NCI-H82 treated with DMSO at 0.1 percent for 48 hours (cell line): ENCODE results near the gene CENPO.
"Not testable (repeated sequence)": the region's sequence is repeated elsewhere in the genome, so short reads cannot be mapped to it uniquely, and the experiment has no call there.

Experiments
- DNase-seq: peaks from one replicate; lab custom pipeline; 2025; ENCODE audit not compliant: unreplicated experiment; lab: John Stamatoyannopoulos, UW

The CENPO gene

DNA sequence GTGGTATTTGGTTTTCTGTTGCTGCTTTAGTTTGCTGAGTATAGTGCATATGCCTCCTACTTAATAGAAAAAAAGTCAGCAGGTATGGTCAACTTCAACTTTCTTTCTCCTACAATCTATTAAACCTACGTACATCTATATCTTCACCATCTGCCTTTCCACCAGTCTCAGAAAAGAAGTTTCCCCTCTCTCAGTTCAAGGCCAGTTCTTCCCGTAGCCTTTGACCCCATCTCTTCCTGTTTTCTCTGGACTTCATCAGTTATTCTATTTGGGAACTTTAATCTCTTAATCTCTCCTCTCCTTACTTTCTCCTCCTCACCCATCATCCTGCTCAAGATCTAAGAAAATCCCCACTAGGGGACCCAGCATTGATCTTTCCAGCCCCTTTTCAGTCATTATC is 5.7 kb upstream of the CENPO start:
- no peak for DNase-seq

DNA sequence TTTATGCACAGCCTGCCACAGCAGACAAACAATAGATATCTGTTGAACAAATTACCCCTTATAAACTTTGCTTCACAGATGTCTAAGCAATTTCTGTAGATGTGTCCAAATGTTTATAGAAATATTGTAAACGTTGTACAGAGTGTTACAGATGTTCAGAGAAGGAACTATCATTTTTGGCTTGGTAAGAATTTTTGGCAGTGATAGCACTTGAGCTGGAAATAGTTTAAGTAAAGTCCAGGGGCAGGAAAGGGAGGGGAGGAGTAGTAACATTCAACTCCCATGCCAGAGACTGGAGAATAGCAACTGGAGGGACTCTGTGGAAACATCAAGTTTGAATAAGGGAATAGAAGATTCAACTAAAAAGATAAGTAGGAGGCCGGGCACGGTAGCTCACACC is 4.4 kb upstream of the CENPO start:
- DNase-seq: no peak

DNA sequence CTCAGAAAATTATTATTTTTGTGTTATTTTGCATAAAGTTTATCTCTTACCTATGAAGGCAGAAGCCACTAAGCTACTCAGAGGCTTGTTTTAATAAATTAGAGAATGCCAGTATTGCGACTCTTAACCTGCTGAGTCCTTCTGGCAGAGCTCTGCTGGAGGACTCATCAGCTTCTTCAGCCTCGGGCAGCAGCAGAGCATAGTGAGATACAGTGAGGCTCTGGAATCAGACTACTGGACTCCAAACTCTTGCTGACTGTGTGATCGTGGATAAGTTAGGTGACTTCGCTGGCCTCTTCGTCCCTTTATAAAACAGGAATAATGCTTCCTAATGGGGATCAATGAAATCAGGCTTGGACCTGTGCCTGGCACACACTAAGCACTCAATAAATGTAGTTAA is 1.8 kb upstream of the CENPO start:
- no peak for DNase-seq

DNA sequence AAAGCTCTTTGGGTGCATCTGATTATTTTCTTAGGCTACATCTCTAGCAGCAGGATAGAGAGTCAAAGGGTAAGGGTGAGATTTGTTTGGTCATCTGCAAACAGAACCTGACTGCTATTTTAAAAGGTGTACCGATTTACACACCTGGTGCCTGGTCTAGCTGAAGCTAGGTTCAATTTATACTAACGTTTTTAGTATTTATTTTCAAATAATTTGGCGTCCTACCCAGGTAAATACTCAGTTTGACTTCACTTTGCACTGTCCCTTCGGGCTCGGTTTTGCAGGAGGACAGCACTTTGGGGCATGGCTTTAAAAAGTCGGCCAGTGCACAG is 717 bp upstream of the CENPO start:
- no peak for DNase-seq

DNA sequence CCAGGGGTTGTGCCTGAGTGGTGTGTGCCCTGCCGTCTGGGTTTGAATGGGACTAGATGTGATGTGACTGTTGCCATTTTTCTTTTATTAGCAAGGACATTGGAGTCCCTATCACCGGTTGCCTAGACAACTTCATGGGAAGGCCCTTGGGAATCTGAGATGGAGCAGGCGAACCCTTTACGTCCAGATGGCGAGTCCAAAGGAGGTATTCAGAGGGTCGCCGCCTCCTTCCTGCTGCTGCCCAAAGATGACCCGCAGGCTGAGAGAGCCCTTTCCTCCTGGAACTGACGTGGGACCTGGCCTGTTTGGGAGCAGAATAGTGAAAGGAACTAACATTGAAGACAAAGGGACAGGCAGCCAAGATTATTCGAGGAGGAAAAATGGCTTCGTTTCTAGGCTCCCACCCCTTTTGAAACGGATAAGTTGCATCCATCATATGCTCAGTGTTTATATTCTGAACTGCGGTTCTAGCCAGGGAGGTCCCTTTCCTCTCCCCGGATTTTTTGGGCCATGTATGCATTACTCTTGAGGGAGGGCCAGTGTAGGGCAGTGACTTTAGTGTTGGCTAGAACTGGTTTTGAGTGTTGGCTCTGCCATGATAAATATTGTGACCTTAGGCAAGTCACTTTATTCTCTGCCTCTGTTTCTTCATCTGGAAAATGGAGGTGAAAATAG is 673 bp downstream of the CENPO start:
- no peak for DNase-seq

DNA sequence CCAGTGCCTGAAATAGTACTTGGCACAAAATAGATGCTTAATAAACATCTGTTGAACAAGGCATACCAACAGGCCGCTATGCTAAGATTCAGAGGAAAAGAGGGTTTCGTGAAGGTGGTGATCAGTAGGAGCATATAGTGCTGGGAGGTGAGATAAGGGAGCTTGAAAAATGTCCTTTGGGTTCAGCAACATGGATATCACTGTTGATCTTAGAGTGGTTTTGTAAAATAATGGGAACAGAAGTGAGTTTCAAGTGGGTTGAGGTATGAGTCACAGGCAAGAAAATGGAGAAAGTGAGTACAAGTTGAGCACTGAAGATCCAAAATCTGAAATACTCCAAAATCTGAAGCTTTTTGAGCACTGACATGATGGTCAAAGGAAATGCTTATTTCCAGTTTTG is 4.4 kb downstream of the CENPO start:
- DNase-seq: no peak

DNA sequence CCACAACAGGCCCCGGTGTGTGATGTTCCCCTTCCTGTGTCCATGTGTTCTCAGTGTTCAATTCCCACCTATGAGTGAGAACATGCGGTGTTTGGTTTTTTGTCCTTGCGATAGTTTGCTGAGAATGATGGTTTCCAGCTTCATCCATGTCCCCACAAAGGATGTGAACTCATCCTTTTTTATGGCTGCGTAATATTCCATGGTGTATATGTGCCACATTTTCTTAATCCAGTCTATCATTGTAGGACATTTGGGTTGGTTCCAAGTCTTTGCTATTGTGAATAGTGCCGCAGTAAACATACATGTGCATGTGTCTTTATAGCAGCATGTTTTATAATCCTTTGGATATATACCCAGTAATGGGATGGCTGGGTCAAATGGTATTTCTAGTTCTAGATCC is 7.3 kb downstream of the CENPO start:
- DNase-seq: not testable (repeated sequence)

DNA sequence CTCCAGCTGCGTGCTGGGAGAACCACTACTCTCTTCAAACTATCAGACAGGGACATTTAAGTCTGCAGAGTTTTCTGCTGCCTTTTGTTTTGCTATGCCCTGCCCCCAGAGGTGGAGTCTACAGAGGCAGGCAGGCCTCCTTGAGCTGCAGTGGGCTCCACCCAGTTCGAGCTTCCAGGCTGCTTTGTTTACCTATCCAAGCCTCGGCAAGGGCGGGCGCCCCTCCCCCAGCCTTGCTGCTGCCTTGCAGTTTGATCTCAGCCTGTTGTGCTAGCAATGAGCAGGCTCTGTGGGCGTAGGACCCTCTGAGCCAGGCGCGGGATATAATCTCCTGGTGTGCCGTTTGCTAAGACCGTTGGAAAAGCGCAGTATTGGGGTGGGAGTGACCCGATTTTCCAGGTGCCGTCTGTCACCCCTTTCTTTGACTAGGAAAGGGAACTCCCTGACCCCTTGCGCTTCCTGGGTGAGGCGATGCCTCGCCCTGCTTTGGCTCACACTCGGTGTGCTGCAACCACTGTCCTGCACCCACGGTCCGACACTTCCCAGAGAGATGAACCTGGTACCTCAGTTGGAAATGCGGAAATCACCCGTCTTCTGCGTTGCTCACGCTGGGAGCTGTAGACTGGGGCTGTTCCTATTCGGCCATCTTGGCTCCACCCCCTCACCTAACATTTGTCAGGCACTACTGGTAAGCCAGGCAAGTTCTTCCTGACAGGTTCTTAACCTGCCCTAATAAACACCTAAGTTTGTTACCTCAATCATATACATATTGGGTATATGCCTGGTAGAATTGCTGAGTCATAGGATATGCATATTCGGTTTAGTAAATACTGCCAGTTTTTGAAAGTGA is 12.8 kb downstream of the CENPO start:
- not testable (repeated sequence) for DNase-seq

DNA sequence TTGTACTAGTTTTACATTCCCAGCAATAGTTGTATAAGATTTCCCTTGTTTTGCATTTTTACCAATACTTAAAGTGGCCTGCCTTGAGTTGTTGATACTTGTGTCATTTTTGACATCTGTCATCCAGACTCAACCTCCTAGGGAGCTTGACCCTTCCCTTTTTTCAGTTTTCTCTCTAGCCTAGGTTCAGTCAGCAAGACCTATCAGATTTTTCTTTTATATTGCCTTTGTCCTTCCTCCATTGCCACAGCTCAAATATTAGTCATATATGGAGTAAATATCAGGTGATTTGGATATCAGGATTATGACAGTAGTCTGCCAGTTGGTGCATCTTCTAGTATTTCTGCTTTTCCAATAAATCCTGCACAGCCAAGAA is 13.4 kb downstream of the CENPO start:
- no peak for DNase-seq

DNA sequence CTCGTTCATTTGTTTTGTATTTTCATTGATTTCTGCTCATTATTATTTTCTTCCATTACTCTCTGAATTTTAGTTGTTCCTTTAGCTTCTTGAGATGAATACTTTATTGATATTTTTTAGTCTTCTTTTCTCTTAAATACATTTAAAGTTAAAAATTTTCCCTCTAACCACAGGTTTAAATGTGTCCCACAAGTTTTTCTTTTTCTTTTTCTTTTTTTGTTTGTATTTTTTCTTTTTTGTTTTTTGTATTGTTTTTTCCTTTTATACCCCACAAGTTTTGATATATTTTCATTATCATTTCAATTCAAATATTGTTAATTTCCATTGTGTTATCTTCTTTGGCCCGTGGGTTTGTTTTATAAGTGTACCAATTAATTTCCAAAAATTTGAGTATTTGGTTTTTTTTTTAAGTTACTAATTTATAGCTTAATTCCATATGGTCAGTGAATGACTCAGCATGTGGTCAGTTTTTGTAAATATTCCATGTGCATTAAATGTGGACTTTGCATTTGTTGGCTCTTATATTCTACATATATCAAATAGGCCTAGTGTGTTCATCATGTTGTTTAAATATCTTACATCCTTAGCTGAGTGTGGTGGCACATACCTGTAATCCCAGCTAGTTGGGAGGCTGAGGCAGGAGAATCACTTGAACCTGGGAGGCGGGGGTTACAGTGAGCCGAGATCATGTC is 16.2 kb downstream of the CENPO start:
- DNase-seq: no peak

DNA sequence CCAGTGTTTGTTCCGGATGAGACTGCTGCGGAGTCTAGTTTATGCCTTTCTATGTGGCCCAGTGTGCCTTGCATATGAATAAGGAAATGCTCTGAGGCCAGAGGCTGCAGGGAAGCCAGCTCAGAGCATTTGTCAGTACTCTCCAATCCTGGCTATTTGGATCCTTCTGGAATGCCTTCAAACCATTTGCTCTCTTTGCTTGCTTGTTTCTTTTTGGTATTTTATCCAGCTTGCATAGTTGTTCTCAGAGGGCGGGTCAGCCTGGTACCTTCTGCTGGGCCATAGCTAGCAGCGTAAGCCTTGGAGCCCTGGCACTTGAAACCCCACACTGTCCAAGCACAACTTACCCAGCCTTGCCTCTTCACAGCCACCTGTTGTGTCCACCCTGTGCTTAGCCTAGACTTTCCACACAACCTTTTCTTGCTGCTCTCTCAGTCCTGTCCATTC is 20.5 kb downstream of the CENPO start:
- no peak for DNase-seq

DNA sequence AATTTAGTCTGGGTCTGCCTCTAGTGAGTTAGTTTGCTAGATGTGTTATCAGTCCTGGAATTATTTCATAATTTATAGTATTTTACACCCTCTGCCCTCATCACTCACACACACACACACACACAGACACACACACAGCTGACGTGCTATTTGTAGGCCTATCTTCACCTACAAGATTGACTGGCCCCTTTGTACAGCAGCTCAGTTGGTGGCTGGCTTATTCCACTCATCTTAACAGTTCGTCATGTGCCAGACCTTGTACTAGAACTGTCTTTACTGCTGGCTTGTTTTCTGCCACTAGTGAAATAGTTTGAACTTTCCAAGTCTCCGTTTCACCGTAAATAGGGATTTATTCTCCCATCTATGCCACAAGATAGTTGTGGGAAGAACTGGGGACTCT is 21.3 kb downstream of the CENPO start:
- DNase-seq: no peak

DNA sequence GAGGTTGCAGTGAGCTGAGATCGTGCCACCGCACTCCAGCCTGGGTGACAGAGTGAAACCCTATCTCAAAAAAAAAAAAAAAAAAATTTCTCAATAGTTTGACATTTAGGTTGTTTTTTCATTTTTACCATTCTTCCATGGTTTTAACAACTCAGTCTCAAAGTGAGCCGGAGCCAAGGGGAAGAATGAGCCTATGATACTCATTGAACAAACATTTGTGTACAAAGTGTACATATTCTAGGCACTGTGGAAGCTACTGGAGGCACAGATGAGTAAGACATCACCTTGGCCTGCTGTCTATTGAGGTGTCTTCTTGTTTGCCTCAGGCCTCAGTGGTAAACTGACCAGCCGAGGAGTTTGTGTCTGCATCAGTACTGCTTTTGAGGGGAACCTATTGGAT is 21.9 kb downstream of the CENPO start:
- no peak for DNase-seq

DNA sequence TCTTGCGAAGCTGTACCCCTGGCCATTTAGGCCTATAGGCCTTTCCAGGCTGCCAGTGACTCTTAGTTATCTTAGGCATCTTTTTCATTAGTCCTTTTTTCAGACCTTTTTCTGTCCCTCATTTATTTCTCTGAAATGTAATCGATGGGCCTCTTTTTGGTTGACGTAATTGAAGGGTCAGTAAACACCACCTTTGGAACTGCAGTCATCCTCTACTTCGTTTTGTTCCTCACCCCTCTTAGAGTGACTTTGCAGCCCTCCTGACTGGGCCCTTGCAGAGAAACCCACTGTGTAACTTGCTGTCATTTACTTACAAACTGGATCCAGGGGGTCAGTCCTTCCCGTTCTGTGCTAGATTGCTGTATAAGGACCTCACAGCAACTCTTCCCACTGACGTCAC is 23.2 kb downstream of the CENPO start:
- DNase-seq: no peak

DNA sequence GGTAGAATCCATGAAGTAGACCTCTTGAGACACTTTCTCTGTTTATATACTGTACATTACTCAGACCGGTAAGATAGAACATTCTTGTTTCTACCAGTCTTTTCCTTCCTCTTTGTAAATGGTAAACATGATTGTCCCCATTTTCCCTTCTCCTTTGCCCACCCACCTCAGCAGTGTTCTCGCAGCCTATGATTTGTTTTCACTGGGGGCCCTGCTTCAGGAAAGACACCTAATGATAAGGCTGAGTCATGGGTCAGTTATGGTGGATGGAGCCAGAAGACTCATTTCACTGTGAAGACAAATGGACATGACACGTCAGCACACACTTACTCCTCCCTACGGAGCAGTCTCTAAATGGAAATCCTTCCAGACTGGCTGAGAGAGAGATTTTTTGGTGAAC is 23.7 kb downstream of the CENPO start:
- DNase-seq: no peak

DNA sequence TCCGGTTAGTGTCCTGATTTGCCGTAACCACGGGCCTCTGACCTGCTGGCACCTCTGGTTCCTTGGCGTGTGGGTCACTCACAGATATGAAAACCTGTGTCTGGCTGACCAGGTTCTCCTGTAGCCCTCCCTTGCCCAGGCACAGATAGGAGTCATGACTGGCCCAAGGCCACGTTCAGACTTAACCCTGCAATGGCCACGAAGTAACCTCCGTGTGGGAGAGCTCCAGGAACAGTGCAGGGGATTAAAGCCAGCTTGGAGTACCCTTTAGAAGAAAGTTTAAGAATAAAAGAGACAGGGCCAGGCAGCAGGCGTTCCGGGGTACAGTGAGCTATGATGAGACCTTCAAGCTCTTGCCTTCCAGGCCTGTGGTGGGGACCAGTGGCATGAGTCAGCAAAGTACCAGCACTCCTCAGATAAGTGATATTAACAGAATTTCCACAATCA is 25.5 kb downstream of the CENPO start:
- DNase-seq: no peak

DNA sequence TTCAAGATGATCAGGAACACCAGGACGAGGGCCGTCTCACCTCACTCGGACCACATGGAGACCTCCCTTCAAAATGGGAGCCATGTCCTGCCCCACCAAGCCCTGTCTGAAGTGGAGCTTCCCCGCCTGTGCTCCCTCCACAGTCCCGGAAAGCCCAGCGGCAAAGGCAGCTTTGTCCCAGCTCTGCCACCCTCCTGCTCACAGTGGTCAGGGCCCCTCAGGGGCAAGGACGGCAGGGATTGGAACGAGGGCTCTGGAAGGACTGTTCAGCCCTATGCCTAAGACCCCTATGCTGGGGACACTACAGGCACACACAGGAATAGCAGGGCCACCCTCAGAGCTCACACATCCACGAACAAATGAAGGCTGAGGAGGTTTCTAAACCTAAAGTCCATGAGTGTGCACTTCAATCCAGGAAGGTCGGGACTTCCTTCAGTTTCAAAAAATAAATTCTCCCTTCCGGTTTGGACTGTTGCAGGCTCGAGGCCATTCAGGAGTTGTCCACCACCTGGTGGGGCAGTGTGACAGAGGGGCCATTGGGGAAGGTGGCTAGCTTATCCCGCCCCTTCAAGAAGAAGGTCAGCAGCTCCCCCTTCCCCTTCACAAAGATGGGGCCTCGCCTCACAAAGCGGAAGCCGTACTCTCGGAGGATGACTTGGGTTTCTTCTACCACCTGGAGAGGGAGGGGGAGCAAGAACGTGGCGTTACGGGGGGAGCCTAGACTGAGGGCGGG is 26.4 kb downstream of the CENPO start:
- DNase-seq: no peak

DNA sequence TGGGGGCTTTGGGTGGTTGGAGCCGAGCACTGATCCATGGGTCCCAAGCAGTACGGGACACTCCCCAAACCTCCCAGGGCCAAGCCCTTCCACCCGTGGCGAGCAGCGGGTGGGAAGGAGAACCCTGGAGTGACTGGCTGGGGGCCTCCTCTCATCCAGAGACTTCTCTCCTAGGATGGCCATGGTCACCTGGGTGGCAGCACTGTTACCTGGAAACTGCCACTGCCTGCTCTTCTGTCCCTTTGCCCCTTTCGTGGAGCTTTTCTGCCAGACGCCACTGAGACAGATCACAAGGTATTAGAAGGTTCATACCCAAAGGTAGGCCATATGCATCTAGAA is 26.9 kb downstream of the CENPO start:
- DNase-seq: no peak

DNA sequence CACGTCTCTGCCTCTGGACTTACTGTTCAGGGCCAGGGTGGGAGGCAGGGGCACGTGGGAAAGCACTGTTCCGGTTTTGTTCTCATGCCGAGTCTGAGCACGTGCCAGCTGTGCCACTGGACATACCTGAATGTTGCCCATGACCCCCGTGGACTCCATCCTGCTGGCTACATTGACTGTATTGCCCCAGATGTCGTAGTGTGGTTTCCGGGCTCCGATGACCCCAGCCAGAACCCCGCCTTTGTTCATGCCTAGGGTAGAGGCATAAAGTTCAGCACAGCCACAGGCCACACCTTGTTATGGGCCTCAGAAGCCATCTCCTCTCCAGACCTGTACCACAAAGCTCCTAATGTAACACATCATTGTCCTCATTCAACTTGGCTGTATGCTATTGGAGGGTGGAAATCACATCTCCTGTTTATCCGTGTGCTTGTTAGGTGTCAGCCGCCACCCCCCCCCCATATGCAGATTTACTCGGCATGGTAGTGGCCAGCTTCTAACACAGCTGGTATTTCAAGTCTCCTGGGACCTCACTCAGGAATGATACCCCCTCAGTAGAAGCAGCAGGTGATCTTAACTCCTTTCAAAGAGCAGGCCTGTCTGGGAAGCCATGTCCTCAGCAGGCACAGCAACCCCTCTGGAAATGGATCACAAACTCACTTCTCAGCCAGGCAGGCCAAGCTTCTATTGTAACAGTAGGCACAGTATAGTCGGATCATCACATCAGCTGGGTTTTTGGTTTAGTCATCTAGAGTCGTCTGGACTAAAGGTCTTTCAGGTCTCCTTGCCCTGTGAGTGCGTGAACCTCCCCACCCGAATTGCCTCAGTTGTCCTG is 27.6 kb downstream of the CENPO start:
- no peak for DNase-seq

DNA sequence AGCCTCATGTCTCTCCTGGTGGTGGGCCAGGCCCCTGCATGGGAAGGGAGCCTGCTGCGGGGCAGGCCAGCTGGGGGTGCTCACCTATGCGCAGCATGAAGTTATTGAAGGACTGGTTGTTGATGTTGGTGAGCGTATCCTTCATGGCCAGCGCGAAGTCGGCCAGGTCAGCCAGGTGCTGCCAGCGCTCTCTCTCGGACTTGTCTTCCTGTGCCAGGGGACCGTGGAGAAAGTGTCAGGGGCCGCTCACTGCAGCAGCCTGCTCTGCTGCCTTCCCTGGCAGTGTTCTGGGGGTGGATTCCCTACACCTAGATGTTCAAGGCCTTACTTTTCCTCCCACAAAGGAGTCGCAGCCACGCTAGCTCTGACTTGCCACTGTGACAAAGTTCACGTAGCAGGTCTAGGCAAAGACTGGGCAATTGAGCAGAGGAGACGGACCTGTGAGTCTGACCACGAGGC is 28.2 kb downstream of the CENPO start:
- no peak for DNase-seq
